Neuronal stem cell (in vitro differentiated cells): ENCODE measurements around the gene ZNF221. TPM values are rescaled to one million over a fixed set of nuclear protein-coding genes. Genes with fewer than 3 reads are reported as not detected.

Experiments used
- small RNA-seq: library from polyadenylated mRNA; stranded (forward); fragments of <200 nt; extraction: miRNeasy Mini kit (QIAGEN cat#:217004); gene quantifications from one replicate; pipeline ENCODE3, GENCODE V24; 2013; ENCODE audit not compliant: insufficient read depth

The ZNF221 gene

Small RNA genes lying within 50 kb of the gene (small RNA-seq; reads per million reads assigned to genes)
- gene AC006213.5, result not detected
